Measurements from ENCODE around the gene MYBL2. TPM values are rescaled to one million over a fixed set of nuclear protein-coding genes. Genes with fewer than 3 reads are reported as not detected.
A peak's percentile ranks its signal among the peaks of the same experiment; 100 is the strongest.

Gene MYBL2
- total RNA-seq, 1 experiment from 2014 or later = 138 TPM

DNA sequence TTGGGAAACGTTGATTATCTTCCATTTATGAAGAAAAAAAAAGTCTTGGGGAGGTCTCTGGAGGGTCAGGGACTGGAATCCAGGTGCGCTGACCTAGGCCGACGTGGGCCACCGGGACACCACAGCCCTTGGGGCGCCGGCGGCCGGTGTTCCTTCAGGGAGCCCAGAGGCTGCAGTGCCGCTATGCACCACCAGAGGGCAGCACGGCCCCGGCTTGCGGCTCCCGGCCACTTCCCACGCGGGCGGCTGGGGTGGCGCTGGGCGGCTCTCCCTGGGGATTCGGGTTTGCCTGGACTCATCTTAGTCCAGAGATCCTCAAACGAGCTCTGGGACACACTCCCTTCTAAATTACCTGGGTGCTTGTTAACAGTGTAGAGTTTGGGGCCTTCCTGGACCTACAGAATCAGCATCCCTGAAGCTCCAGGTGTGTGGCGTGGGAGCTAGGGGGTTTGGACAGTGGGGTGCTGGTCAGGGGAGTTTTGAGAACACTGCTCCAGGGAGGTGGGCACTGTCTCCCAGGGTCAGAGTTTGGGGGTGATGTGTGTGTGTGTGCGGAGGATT lies 82.9 kb downstream of the MYBL2 start:
- in situ Hi-C loops (cut with HindIII; ENCODE audit: low pct_unique_long_range_greater_than_20kb, low sequenced_read_pairs) = no loop called here
- ATAC-seq (peak; percentile 94), DNase-seq (ENCODE audit: low read depth, low spot score) (peak; percentile 27)
- no peaks in the 10 kb centered on the region for H3K27me3 ChIP-seq (ENCODE audit: control insufficient read depth, insufficient read depth, low read length)
- CTCF ChIA-PET = interaction anchor here (0.6 to 2.5 kb wide), 3 partner anchors 91 to 331 kb away, joined by 4 to 14 read pairs (median 6); no protein-coding TSS in a partner anchor
- H3K4me1 ChIP-seq (ENCODE audit: control insufficient read depth, insufficient read depth, low read length) = peaks cover 3% of the 10 kb centered on the region; the same call in 1 of the 2 replicates
- no peak overlapping the region for H3K27ac ChIP-seq (ENCODE audit: low read length)
- no peaks in the 10 kb centered on the region for H3K36me3 ChIP-seq (ENCODE audit: control insufficient read depth, insufficient read depth, low read length)
- POLR2A ChIA-PET = no interaction called here
- no peak overlapping the region for H3K4me3 ChIP-seq (ENCODE audit: low read depth in 2 of 2, low read length in 2 of 2)
- no peaks in the 10 kb centered on the region for H3K9me3 ChIP-seq (ENCODE audit: control insufficient read depth, insufficient read depth, low read depth, low read length)
- intact Hi-C loops (cut with micrococcal nuclease; ENCODE audit: unreplicated experiment) = loop anchor here (1.0 to 10.0 kb wide), 3 partner anchors 92 to 330 kb away; partner anchors contain the start of gene TOX2
- no TSS peak for BruUV-seq (replicated peaks)
- TF ChIP-seq CTCF (IDR thresholded peaks at IDR 0.05) = peak; percentile 99
- no peak for TF ChIP-seq REST (IDR thresholded peaks at IDR 0.05; ENCODE audit: insufficient read depth in 1 of 2, low read depth in 2 of 2, low read length in 1 of 2)

DNA sequence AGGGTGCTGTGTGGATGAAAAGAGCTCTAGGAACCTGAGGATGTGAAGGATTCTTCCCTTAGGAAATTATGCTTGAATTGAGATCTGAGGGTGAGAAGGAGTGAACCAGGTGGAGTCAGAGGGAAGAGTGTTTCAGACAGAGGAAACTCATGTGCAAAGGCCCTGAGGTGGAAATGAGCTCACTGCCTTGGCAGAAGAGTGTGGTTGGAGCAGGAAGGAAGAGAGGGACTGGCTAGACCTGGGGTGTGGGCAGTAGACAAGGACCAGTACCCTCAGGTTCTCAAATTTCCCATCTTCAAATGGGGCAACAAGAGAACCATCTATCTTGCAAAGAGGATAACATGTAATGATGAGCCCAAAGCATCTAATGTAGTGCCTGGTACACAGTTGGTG lies 83.9 kb downstream of the MYBL2 start:
- no peaks in the 10 kb centered on the region for H3K36me3 ChIP-seq (ENCODE audit: control insufficient read depth, insufficient read depth, low read length)
- TF ChIP-seq SIN3A (IDR thresholded peaks at IDR 0.05; ENCODE audit: borderline replicate concordance, insufficient read depth, low read depth, low read length) (no peak), POLR2AphosphoS5 (IDR thresholded peaks at IDR 0.05; ENCODE audit: low read depth, low read length) (no peak), REST (IDR thresholded peaks at IDR 0.05; ENCODE audit: insufficient read depth in 1 of 2, low read depth in 2 of 2, low read length in 1 of 2) (no peak), CTCF (IDR thresholded peaks at IDR 0.05) (no peak), TCF7L2 (IDR thresholded peaks at IDR 0.05; ENCODE audit: low read depth, low read length) (no peak)
- CTCF ChIA-PET = interaction anchor here (1.2 to 2.5 kb wide), 2 partner anchors 90 to 330 kb away, joined by 4 to 14 read pairs; no protein-coding TSS in a partner anchor
- POLR2A ChIA-PET = no interaction called here
- in situ Hi-C loops (cut with HindIII; ENCODE audit: low pct_unique_long_range_greater_than_20kb, low sequenced_read_pairs) = no loop called here
- H3K9me3 ChIP-seq (ENCODE audit: control insufficient read depth, insufficient read depth, low read depth, low read length) = no peaks in the 10 kb centered on the region
- H3K4me3 ChIP-seq (ENCODE audit: low read depth in 2 of 2, low read length in 2 of 2) = no peak overlapping the region
- ATAC-seq (no peak), DNase-seq (ENCODE audit: low read depth, low spot score) (no peak)
- H3K27me3 ChIP-seq (ENCODE audit: control insufficient read depth, insufficient read depth, low read length) = no peaks in the 10 kb centered on the region
- BruUV-seq (replicated peaks) = no TSS peak
- intact Hi-C loops (cut with micrococcal nuclease; ENCODE audit: unreplicated experiment) = loop anchor here (5.0 to 10.0 kb wide), 2 partner anchors 92 to 164 kb away; partner anchors contain the start of gene TOX2
- H3K4me1 ChIP-seq (ENCODE audit: control insufficient read depth, insufficient read depth, low read length) = peaks cover 3% of the 10 kb centered on the region; the same call in 1 of the 2 replicates
- H3K27ac ChIP-seq (ENCODE audit: low read length) = no peak overlapping the region
